ENCODE results near the gene SLAIN2. TPM values are rescaled to one million over a fixed set of nuclear protein-coding genes. Genes with fewer than 3 reads are reported as not detected.
"Not testable (repeated sequence)": the region's sequence is repeated elsewhere in the genome, so short reads cannot be mapped to it uniquely, and the experiment has no call there.

The SLAIN2 gene
- total RNA-seq, result 77.6 and 80.2 TPM in 2 replicates

DNA sequence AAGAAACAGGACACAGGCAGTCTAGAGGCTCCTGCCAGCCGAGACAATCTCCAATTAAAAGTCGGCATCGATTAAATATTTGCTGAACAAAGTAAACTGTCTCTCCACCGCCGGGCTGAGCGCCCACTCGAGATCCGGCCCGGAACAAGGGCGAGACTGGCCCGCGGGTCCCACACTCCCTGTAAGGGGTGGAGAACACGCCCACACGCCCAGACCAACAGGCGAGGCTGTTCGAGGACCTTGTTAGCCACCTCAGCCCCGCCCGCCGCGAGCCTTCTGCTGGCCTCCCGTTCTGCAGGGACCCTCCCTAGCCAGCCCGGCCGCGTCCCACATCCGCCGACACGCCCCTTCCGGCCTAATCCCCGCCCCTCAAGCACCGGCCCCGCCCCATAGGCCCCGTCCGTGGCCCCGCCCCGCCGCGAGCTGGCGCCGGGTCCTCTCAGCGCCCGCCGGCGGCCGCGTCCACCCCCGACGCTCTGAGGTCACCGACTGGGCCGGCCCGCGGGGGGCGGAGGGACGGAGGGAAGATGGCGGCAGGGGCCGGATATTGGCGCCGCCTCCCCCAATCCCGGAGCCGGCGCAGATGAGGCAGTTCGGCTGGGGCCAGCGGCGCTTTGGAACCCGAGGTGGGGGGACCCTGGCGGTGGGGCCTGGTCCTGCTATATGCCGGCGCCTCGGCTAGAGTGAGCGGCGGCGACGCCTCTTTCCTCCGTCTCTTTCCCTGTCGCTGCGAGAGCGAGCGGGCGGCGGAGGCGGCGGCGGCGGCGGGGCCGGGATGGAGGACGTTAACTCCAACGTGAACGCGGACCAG lies at the start of gene SLAIN2:
SLAIN2 (plus strand) TSS at position 565 of the 811 bp plus-strand sequence; CDS start at position 776, 211 bp downstream.
- peaks cover 6% of the 10 kb centered on the region for H3K36me3 Mint-ChIP-seq (ENCODE audit: low read depth)
- no peaks in the 10 kb centered on the region for H3K27me3 Mint-ChIP-seq
- peak; percentile 100 for DNase-seq
- peaks cover 55% of the 10 kb centered on the region for H3K4me1 Mint-ChIP-seq
- H3K4me3 Mint-ChIP-seq, result peak within 1 kb of the TSS; percentile 100
- peak within 1 kb of the TSS; percentile 98 for H3K27ac Mint-ChIP-seq
- intact Hi-C loops (cut with micrococcal nuclease), result loop anchor here (1.0 to 10.0 kb wide), 9 partner anchors 25 to 564 kb away; partner anchors contain the start of genes FRYL, NFXL1, OCIAD1 and OCIAD2
- no peaks in the 10 kb centered on the region for H3K9me3 Mint-ChIP-seq

DNA sequence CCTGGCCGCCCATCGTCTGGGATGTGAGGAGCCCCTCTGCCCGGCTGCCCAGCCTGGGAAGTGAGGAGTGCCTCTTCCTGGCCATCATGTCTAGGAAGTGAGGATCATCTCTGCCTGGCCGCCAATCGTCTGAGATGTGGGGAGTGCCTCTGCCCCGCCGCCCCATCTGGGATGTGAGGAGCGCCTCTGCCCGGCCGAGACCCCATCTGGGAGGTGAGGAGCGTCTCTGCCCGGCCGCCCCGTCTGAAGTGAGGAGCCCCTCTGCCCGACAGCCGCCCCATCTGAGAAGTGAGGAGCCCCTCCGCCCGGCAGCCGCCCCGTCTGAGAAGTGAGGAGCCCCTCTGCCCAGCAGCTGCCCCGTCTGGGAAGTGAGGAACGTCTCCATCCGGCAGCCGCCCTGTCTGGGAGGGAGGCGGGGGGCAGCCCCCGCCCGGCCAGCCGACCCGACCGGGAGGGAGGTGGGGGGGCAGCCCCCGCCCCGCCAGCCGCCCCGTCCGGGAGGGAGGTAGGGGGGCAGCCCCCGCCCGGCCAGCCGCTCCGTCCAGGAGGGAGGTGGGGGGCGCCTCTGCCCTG lies 49.0 kb upstream of the SLAIN2 start:
- H3K4me1 Mint-ChIP-seq; H3K36me3 Mint-ChIP-seq (ENCODE audit: low read depth); H3K27ac Mint-ChIP-seq; H3K4me3 Mint-ChIP-seq; DNase-seq; H3K9me3 Mint-ChIP-seq; H3K27me3 Mint-ChIP-seq; intact Hi-C loops (cut with micrococcal nuclease): not testable (repeated sequence)

DNA sequence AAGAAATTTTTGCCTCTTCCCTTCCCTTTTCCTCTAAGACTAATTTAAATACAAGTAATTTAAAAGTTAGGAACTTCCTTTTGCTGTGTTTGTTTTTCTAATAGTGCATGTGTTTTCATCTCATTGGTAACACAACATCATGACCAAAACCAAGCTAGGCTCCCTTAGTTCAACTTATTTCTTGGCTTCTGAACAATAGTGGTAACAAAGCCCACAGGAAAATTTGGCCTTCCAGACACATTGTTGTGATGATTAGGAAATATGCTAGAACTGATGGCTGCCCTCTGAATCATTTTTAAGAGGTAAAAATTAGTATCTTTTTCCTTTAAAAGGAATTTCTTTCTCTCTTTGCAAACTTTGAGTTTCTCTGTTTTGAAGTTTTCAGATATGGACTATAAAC lies 46.2 kb upstream of the SLAIN2 start:
- DNase-seq, result no peak
- Mint-ChIP-seq H3K27me3 (peaks cover 3% of the 10 kb centered on the region), H3K36me3 (ENCODE audit: low read depth) (no peaks in the 10 kb centered on the region), H3K4me1 (peaks cover 3% of the 10 kb centered on the region), H3K9me3 (no peaks in the 10 kb centered on the region), H3K4me3 (no peak overlapping the region), H3K27ac (no peak overlapping the region)
- intact Hi-C loops (cut with micrococcal nuclease), result no loop called here

DNA sequence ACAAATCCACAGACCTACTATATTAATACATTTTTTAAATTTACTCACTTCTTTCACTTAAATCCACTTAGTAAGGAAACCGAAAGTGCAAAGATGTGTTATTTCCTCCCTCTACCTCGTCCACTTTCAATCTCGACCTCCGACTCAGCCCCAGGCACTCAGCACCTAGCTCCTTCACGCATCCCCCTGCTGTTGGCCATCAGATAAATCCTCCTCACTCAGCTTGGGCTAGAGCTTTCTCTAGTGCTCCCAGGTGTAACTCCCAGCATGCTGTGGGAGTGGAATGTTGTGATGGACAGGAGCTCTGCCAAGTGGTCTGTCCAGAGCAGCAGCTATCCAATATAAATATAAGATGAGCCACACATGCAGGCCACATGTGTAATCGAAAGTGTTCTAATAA lies 45.0 kb upstream of the SLAIN2 start:
- peaks cover 4% of the 10 kb centered on the region for H3K27me3 Mint-ChIP-seq

DNA sequence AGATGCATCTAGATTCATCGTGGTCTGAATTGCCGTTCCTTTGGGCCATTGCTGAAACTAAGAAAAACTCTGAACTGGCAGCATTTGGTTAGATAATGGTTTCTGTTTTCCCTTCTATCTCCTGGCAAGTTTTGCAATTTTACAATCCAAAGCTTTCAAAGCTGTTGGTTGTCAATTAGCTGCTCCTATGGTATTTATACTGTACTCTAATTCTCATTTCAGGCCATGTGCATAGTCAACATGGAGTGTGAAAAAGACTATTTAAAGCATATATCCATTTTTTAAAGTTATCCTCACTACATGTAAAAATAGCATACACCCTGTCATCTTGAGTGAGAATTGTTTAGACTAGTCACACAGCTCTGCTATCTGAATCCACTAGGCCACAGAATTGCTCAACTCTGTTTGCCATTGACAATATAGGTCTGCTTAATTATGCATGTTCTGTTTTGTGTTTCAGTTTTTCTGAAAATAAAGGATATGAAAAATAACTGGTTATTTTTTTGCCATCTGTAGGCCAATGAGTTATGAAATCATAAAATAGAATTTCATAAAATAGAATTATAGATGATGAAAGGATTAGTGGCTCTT lies 44.0 kb upstream of the SLAIN2 start:
- Mint-ChIP-seq H3K27me3 (peaks cover 5% of the 10 kb centered on the region), H3K27ac (no peak overlapping the region), H3K4me3 (no peak overlapping the region), H3K9me3 (no peaks in the 10 kb centered on the region), H3K4me1 (peaks cover 3% of the 10 kb centered on the region), H3K36me3 (ENCODE audit: low read depth) (no peaks in the 10 kb centered on the region)
- intact Hi-C loops (cut with micrococcal nuclease), result no loop called here
- no peak for DNase-seq

More for the DNA sequence above, 45.0 kb upstream of the SLAIN2 start:
- no peaks in the 10 kb centered on the region for H3K9me3 Mint-ChIP-seq
- H3K36me3 Mint-ChIP-seq (ENCODE audit: low read depth), result no peaks in the 10 kb centered on the region
- no peak overlapping the region for H3K4me3 Mint-ChIP-seq
- no peak overlapping the region for H3K27ac Mint-ChIP-seq
- peaks cover 3% of the 10 kb centered on the region for H3K4me1 Mint-ChIP-seq
- no peak for DNase-seq
- intact Hi-C loops (cut with micrococcal nuclease), result no loop called here

DNA sequence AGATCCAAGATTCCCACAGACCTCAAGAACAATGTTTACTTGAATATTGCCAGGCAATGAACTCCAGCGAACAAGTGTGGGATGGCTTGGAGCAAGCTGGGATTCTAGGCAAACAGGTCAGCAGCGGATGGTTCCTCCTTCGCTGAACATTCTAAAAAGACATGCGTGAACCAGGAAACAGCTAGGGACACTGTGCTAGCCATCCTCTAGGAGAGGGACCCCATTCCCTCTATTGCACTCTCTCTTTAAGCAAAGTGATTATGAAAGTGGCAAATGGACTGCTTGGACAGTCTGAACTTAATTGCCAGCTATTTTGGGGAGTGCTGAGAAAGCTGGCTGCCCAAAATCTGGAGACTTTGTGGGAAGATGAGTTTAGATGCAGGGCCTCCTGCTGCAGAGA lies 41.8 kb upstream of the SLAIN2 start:
- Mint-ChIP-seq H3K9me3 (no peaks in the 10 kb centered on the region), H3K27ac (no peak overlapping the region), H3K4me1 (peaks cover 3% of the 10 kb centered on the region), H3K4me3 (no peak overlapping the region), H3K27me3 (peaks cover 11% of the 10 kb centered on the region), H3K36me3 (ENCODE audit: low read depth) (no peaks in the 10 kb centered on the region)
- intact Hi-C loops (cut with micrococcal nuclease), result no loop called here
- no peak for DNase-seq

DNA sequence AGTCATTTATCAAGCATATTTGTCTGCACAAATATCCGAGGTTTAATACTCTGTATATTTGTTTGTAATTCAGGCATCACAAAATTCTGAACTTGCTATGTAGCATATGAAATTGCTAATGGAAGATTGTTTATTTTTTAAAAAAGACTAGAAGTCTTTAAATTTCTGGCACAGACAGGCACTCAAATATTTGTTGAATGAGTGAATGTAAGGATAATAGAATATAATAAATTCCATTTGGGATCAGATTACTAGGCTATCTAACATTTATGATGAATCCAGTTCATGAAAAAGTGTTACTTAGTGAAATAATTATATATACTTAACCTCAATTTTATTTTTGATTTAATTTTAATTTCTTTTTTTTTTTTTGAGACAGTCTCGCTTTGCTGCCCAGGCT lies 41.3 kb upstream of the SLAIN2 start:
- no peak for DNase-seq
- intact Hi-C loops (cut with micrococcal nuclease), result no loop called here
- Mint-ChIP-seq H3K4me3 (no peak overlapping the region), H3K36me3 (ENCODE audit: low read depth) (no peaks in the 10 kb centered on the region), H3K27me3 (peaks cover 11% of the 10 kb centered on the region), H3K9me3 (no peaks in the 10 kb centered on the region), H3K27ac (no peak overlapping the region), H3K4me1 (peaks cover 3% of the 10 kb centered on the region)

DNA sequence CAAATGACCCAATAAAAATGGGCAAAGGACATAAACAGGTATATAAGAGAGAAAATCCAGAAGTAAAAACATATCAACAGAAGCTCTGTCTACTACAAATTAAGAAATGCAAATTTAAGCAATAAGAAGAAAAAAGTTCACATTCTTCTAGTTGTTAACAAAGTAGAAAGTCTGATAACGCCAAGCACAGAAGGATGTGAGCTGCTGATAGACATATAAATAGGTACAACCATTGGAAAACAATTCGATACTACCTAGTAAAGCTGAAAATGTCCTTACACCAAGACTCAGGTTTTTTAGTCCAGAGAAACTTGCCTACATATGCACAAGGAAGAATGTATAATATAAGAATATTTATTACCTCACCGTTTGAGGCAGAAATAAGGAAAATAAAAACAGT lies 35.8 kb upstream of the SLAIN2 start:
- Mint-ChIP-seq H3K27me3 (peaks cover 21% of the 10 kb centered on the region), H3K27ac (no peak overlapping the region), H3K9me3 (no peaks in the 10 kb centered on the region), H3K4me1 (no peaks in the 10 kb centered on the region), H3K4me3 (no peak overlapping the region), H3K36me3 (ENCODE audit: low read depth) (no peaks in the 10 kb centered on the region)
- DNase-seq, result no peak
- intact Hi-C loops (cut with micrococcal nuclease), result no loop called here

DNA sequence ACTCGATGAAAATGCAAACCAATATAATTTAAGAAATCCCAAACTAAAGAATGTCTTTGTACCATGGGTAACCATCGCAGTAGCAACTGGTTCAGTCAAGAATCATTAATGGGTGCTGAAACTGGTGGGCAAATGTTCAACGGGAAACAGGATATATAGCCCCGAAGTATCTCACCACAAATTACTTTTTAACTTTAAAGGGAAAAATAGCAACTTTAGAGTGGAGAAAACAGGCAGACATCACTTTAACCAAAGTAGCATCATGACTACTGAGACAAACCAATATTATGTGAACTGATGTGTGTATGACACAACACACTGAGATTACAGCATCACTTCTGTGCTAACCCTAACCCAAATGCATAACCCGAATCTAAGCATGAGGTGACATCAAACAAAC lies 33.8 kb upstream of the SLAIN2 start:
- DNase-seq, result no peak
- Mint-ChIP-seq H3K27ac (no peak overlapping the region), H3K4me3 (no peak overlapping the region), H3K9me3 (no peaks in the 10 kb centered on the region), H3K4me1 (no peaks in the 10 kb centered on the region), H3K27me3 (peaks cover 22% of the 10 kb centered on the region), H3K36me3 (ENCODE audit: low read depth) (no peaks in the 10 kb centered on the region)
- intact Hi-C loops (cut with micrococcal nuclease), result no loop called here

DNA sequence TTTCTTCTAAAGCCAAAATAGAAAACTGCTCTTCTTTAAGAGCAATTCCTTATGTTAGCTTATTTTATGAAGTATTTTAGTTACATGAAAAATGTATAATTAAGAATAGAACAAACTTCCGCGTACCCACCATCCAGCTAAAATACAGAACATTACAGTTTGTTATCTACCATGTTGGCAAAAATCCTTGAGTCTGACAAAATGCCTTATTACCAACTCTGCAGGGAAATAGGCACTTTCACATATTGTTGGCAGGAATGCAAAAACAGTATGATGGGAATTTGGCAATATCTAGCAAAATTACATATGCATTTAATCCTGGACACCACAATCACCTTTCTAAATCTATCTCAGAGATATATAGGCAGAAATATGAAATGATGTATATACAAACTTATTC lies 32.4 kb upstream of the SLAIN2 start:
- H3K27me3 Mint-ChIP-seq, result peaks cover 17% of the 10 kb centered on the region
- H3K9me3 Mint-ChIP-seq, result no peaks in the 10 kb centered on the region
- DNase-seq, result no peak
- H3K4me3 Mint-ChIP-seq, result no peak overlapping the region
- no peaks in the 10 kb centered on the region for H3K4me1 Mint-ChIP-seq
- no peaks in the 10 kb centered on the region for H3K36me3 Mint-ChIP-seq (ENCODE audit: low read depth)
- no peak overlapping the region for H3K27ac Mint-ChIP-seq
- intact Hi-C loops (cut with micrococcal nuclease), result no loop called here

DNA sequence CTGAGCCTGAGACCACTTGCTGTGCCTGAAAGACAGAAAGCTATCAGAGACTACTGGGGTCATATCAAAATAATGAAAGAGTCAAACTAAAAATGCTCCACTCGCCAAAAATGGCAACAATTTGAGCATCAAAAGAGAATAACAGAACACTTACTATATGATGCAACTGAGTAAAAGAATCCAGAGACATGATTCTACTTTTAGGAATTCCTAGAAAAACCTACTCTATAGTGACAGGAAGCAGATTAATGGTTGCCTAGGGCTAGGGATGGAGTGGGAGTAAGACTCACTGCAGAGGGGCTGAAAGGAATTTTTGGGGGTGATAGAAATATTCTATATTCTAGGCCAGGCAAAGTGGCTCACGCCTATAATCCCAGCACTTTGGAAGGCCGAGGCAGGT lies 29.4 kb upstream of the SLAIN2 start:
- DNase-seq, result no peak
- H3K27ac Mint-ChIP-seq, result no peak overlapping the region
- no peak overlapping the region for H3K4me3 Mint-ChIP-seq
- peaks cover 2% of the 10 kb centered on the region for H3K4me1 Mint-ChIP-seq
- no peaks in the 10 kb centered on the region for H3K36me3 Mint-ChIP-seq (ENCODE audit: low read depth)
- H3K27me3 Mint-ChIP-seq, result peaks cover 14% of the 10 kb centered on the region
- intact Hi-C loops (cut with micrococcal nuclease), result no loop called here
- no peaks in the 10 kb centered on the region for H3K9me3 Mint-ChIP-seq

DNA sequence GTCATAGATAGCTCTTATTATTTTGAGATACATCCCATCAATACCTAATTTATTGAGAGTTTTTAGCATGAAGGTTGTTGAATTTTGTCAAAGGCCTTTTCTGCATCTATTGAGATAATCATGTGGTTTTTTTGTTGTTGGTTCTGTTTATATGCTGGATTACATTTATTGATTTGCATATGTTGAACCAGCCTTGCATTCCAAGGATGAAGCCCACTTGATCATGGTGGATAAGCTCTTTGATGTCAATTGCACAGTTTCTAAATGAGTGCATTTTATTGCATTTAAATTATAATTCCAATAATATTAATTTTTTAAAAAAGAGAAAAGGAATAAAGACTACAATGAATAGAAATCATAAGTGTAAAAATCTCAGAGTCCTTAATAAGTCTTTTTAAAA lies 26.6 kb upstream of the SLAIN2 start:
- H3K4me1 Mint-ChIP-seq; H3K27me3 Mint-ChIP-seq; H3K36me3 Mint-ChIP-seq (ENCODE audit: low read depth); DNase-seq; H3K4me3 Mint-ChIP-seq; H3K9me3 Mint-ChIP-seq; H3K27ac Mint-ChIP-seq: not testable (repeated sequence)
- intact Hi-C loops (cut with micrococcal nuclease), result loop anchor here (5.0 kb wide), 3 partner anchors 133 to 648 kb away; no protein-coding TSS in a partner anchor

DNA sequence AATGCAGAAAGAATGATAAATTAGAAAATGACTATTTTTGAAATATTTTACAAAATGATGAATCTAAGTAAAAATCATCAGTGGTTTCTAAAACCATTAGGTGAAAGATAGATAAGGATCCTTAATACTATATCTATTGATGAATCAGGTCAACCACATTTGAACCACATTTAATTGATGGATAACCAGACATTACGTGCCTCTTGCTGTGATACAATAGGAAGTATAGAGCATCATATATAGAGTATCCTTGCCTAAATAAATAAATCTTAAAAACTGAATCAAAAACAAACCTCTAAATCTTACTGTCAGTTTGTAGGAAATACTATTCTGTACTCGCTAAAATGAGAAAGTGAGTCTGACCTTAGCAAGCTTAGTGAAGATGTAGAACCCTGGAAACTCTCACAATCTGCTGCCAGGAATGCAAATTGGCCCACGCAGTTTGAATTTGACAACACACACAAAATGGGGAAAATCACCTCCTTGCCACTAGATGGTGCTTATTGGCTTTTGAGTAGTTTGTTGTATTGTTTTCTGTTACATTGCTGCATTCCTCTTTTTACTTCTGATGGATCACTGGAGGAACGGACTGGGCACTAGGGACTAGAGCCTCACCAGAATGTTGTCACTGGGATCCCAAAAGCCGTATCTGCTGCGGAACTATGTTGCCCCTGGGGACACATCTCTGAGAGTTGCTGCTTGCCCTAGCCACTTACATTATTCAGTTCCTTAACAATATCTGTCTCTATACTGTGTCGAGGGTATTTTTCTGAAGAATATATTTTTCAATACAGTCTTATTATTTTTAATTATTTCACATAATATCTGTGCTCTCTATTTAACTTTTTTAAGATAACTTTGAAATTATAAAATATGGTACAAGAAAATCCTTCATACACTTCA lies 25.4 kb upstream of the SLAIN2 start:
- DNase-seq, result peak; percentile 78
- peaks cover 2% of the 10 kb centered on the region for H3K4me1 Mint-ChIP-seq
- H3K4me3 Mint-ChIP-seq, result no peak overlapping the region
- no peaks in the 10 kb centered on the region for H3K36me3 Mint-ChIP-seq (ENCODE audit: low read depth)
- H3K9me3 Mint-ChIP-seq, result no peaks in the 10 kb centered on the region
- intact Hi-C loops (cut with micrococcal nuclease), result loop anchor here (1.0 to 5.0 kb wide), 5 partner anchors 24 to 646 kb away; no protein-coding TSS in a partner anchor
- H3K27me3 Mint-ChIP-seq, result peaks cover 2% of the 10 kb centered on the region
- H3K27ac Mint-ChIP-seq, result no peak overlapping the region
